Measurements from ENCODE around the gene LOC128125822.

The LOC128125822 gene

GRCh38 chr6:63578757-63579156 lies 6.5 kb downstream of the LOC128125822 start:
- Histone ChIP-seq H3K4me3 (ENCODE audit: low read depth in 1 of 2, low read length in 2 of 2) (no peak overlapping the region), H3K27me3 (ENCODE audit: insufficient read depth, low read length, poor library complexity) (no peaks in the 10 kb centered on the region), H3K79me2 (ENCODE audit: insufficient read depth, low read length) (peaks cover 49% of the 10 kb centered on the region), H3K27ac (ENCODE audit: low read length) (no peak overlapping the region), H4K20me1 (ENCODE audit: insufficient read depth, low read length) (peaks cover 40% of the 10 kb centered on the region), H3K36me3 (ENCODE audit: insufficient read depth, low read length) (peaks cover 71% of the 10 kb centered on the region), H3K9ac (ENCODE audit: low read depth, low read length) (no peak overlapping the region), H3K4me1 (ENCODE audit: insufficient read depth, low read length) (peaks cover 19% of the 10 kb centered on the region), H3K4me2 (ENCODE audit: insufficient read depth, low read length) (no peak overlapping the region), H2AFZ (ENCODE audit: low read depth, low read length) (no peak overlapping the region), H3K9me3 (ENCODE audit: insufficient read depth, low read length, severe bottlenecking) (no peaks in the 10 kb centered on the region)
- DNase-seq (no peak), ATAC-seq (ENCODE audit: insufficient read depth, low read depth) (no peak)
- TF ChIP-seq EZH2 (IDR thresholded peaks at IDR 0.05; ENCODE audit: borderline replicate concordance, low read depth, low read length, severe bottlenecking), result no peak
- TF ChIP-seq, protein P1, sequence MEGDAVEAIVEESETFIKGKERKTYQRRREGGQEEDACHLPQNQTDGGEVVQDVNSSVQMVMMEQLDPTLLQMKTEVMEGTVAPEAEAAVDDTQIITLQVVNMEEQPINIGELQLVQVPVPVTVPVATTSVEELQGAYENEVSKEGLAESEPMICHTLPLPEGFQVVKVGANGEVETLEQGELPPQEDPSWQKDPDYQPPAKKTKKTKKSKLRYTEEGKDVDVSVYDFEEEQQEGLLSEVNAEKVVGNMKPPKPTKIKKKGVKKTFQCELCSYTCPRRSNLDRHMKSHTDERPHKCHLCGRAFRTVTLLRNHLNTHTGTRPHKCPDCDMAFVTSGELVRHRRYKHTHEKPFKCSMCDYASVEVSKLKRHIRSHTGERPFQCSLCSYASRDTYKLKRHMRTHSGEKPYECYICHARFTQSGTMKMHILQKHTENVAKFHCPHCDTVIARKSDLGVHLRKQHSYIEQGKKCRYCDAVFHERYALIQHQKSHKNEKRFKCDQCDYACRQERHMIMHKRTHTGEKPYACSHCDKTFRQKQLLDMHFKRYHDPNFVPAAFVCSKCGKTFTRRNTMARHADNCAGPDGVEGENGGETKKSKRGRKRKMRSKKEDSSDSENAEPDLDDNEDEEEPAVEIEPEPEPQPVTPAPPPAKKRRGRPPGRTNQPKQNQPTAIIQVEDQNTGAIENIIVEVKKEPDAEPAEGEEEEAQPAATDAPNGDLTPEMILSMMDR (IDR thresholded peaks at IDR 0.05; ENCODE audit: borderline replicate concordance, extremely low read depth, low read length, poor library complexity, severe bottlenecking), result no peak

- ATAC-seq (ENCODE audit: insufficient read depth, low read depth) (no peak), DNase-seq (no peak)
- no peak overlapping the region for H3K9ac ChIP-seq (ENCODE audit: low read depth, low read length)
- no peak for TF ChIP-seq EZH2 (IDR thresholded peaks at IDR 0.05; ENCODE audit: borderline replicate concordance, low read depth, low read length, severe bottlenecking)
- TF ChIP-seq, protein P1 (IDR thresholded peaks at IDR 0.05; ENCODE audit: borderline replicate concordance, extremely low read depth, low read length, poor library complexity, severe bottlenecking), result no peak
- H3K79me2 ChIP-seq (ENCODE audit: insufficient read depth, low read length), result peaks cover 36% of the 10 kb centered on the region
- peaks cover 27% of the 10 kb centered on the region for H4K20me1 ChIP-seq (ENCODE audit: insufficient read depth, low read length)
- no peaks in the 10 kb centered on the region for H3K9me3 ChIP-seq (ENCODE audit: insufficient read depth, low read length, severe bottlenecking)
- H3K4me3 ChIP-seq (ENCODE audit: low read depth in 1 of 2, low read length in 2 of 2), result no peak overlapping the region
- H2AFZ ChIP-seq (ENCODE audit: low read depth, low read length), result no peak overlapping the region
- peaks cover 5% of the 10 kb centered on the region; the same call in 1 of the 2 replicates for H3K4me1 ChIP-seq (ENCODE audit: insufficient read depth, low read length)
- no peaks in the 10 kb centered on the region for H3K27me3 ChIP-seq (ENCODE audit: insufficient read depth, low read length, poor library complexity)
- peaks cover 79% of the 10 kb centered on the region for H3K36me3 ChIP-seq (ENCODE audit: insufficient read depth, low read length)
- H3K27ac ChIP-seq (ENCODE audit: low read length), result no peak overlapping the region
- H3K4me2 ChIP-seq (ENCODE audit: insufficient read depth, low read length), result no peak overlapping the region
Measured at GRCh38 chr6:63579937-63580703, 7.8 kb downstream of the LOC128125822 start.

- H3K79me2 ChIP-seq (ENCODE audit: insufficient read depth, low read length), result peaks cover 30% of the 10 kb centered on the region
- H4K20me1 ChIP-seq (ENCODE audit: insufficient read depth, low read length), result peaks cover 22% of the 10 kb centered on the region
- peaks cover under 1% of the 10 kb centered on the region; the same call in 1 of the 2 replicates for H3K4me1 ChIP-seq (ENCODE audit: insufficient read depth, low read length)
- no peak overlapping the region for H2AFZ ChIP-seq (ENCODE audit: low read depth, low read length)
- H3K36me3 ChIP-seq (ENCODE audit: insufficient read depth, low read length), result peaks cover 79% of the 10 kb centered on the region
- H3K4me3 ChIP-seq (ENCODE audit: low read depth in 1 of 2, low read length in 2 of 2), result no peak overlapping the region
- TF ChIP-seq EZH2 (IDR thresholded peaks at IDR 0.05; ENCODE audit: borderline replicate concordance, low read depth, low read length, severe bottlenecking), result no peak
- TF ChIP-seq, protein P1 (IDR thresholded peaks at IDR 0.05; ENCODE audit: borderline replicate concordance, extremely low read depth, low read length, poor library complexity, severe bottlenecking), result no peak
- H3K4me2 ChIP-seq (ENCODE audit: insufficient read depth, low read length), result no peak overlapping the region
- H3K9ac ChIP-seq (ENCODE audit: low read depth, low read length), result no peak overlapping the region
- DNase-seq (no peak), ATAC-seq (ENCODE audit: insufficient read depth, low read depth) (no peak)
- no peaks in the 10 kb centered on the region for H3K27me3 ChIP-seq (ENCODE audit: insufficient read depth, low read length, poor library complexity)
- H3K9me3 ChIP-seq (ENCODE audit: insufficient read depth, low read length, severe bottlenecking), result no peaks in the 10 kb centered on the region
- H3K27ac ChIP-seq (ENCODE audit: low read length), result no peak overlapping the region
Measured at GRCh38 chr6:63580704-63580961, 8.4 kb downstream of the LOC128125822 start.

Measured in DND-41 (cell line).